ENCODE results near the gene SYNM.
A peak's percentile ranks its signal among the peaks of the same experiment; 100 is the strongest.
"Not testable (repeated sequence)": the region's sequence is repeated elsewhere in the genome, so short reads cannot be mapped to it uniquely, and the experiment has no call there.

The SYNM gene

DNA sequence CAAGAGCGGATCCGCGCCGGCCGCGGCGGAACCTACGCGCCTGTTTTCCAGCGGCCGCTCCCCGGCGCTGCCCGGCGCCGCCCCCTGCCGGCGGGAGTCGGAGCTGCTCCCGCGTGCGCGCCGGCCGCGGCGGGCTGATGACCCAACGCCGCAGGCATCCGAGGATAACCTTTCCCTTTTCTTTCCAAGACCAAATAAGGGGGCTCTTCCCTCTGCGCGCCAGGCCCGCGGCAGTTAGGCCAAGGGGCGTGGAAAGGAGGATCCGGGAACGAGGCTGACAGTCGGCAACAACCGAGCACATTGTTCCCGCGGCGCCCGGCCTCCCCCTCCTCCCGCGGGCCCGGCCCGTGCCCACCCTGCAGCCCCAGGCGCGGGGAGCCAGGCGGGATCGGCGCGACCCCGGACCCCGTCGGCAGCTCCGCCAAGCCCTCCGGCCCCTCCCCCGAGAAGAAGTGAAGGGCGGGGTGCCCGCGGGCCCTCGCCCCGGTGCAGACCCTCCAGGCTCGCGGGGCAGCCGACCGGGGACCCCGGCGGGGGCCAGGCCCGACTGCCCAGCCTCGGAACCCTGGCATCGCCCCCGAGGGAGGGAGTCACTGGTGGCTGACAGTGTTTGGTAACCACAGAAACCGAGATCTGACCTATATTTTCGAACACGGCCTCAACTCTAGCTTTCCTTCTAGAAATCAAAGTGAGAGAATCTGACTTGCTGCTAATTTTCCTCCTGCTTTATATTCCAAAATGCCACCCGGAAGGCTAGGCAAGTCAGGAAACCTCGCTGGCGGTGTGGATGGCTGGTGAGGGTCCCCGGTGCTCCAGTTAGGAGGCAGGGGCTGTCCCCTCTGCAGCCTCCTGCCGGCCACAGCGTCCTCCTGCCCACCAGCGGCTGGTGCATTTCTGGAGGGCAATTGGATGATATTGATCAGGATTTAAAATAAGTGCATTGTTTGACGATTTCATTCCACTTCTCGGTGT is 45.6 kb upstream of the SYNM start:
- TF ChIP-seq, protein P1, sequence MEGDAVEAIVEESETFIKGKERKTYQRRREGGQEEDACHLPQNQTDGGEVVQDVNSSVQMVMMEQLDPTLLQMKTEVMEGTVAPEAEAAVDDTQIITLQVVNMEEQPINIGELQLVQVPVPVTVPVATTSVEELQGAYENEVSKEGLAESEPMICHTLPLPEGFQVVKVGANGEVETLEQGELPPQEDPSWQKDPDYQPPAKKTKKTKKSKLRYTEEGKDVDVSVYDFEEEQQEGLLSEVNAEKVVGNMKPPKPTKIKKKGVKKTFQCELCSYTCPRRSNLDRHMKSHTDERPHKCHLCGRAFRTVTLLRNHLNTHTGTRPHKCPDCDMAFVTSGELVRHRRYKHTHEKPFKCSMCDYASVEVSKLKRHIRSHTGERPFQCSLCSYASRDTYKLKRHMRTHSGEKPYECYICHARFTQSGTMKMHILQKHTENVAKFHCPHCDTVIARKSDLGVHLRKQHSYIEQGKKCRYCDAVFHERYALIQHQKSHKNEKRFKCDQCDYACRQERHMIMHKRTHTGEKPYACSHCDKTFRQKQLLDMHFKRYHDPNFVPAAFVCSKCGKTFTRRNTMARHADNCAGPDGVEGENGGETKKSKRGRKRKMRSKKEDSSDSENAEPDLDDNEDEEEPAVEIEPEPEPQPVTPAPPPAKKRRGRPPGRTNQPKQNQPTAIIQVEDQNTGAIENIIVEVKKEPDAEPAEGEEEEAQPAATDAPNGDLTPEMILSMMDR (conservative IDR thresholded peaks at IDR 0.05; ENCODE audit: low read depth), result peak; percentile 91
- peak; percentile 85 for DNase-seq (ENCODE audit: low spot score)
- CTCF ChIA-PET, result interaction anchor here (0.5 to 1.8 kb wide), 15 partner anchors 9 to 817 kb away, joined by 3 to 6 read pairs (median 4); no protein-coding TSS in a partner anchor
- POLR2A ChIA-PET (ENCODE audit: low non-redundant PET), result no interaction called here
- peak overlapping the region; percentile 60 for H3K27ac ChIP-seq

GRCh38 chr15:99060186-99060585 is 44.7 kb upstream of the SYNM start:
- CTCF ChIA-PET, result interaction anchor here (0.6 to 1.8 kb wide), 3 partner anchors 16 to 618 kb away, joined by 3 to 6 read pairs (median 4); no protein-coding TSS in a partner anchor
- POLR2A ChIA-PET (ENCODE audit: low non-redundant PET); H3K27ac ChIP-seq; DNase-seq (ENCODE audit: low spot score): not testable (repeated sequence)

DNA sequence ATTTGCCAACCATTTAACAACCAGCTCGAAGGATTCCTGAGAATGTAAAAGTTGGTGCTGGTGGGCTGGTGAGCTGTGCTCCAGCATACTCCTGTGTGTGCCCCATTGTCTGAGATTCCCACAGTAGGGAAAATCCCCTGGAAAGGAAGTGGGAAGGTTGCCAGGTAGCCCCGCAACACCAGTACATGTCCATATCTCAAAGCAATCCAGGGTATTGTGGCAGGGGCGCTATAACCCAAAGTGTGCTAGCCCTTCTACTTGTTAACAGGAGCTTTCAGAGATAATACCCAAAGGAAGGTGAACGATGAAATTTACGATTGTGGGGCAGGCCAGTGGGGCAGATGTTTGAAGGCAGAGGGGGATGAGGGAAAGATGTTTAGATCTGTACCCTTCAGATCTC is 42.7 kb upstream of the SYNM start:
- TF ChIP-seq, protein P1 (conservative IDR thresholded peaks at IDR 0.05; ENCODE audit: low read depth), result no peak
- DNase-seq (ENCODE audit: low spot score), result no peak
- CTCF ChIA-PET, result no interaction called here
- no peak overlapping the region for H3K27ac ChIP-seq
- POLR2A ChIA-PET (ENCODE audit: low non-redundant PET), result no interaction called here

DNA sequence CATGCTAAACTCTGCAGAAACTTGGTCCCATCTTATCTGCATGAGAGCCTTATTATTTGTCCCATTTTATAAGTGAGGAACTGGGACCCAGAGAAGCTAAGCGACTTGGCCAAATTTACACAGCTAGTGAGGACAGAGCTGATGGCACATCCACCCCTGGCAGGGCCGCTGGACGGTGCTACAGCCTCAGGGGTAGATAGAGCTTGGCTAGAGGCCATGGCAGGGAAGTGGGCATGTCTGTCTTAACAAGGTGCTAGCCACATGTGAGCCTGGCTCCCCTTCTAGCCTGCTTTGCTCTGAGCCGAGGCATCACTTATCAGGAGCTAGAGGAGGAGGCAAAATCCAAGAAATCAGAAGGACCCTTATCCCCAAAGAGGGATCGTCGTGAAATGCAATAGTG is 36.7 kb upstream of the SYNM start:
- DNase-seq (ENCODE audit: low spot score), result no peak
- ChIA-PET CTCF (interaction anchor here (0.5 to 1.0 kb wide), 4 partner anchors 9 to 93 kb away, joined by 3 to 5 read pairs (median 4); no protein-coding TSS in a partner anchor), POLR2A (ENCODE audit: low non-redundant PET) (no interaction called here)
- TF ChIP-seq, protein P1 (conservative IDR thresholded peaks at IDR 0.05; ENCODE audit: low read depth), result no peak
- no peak overlapping the region for H3K27ac ChIP-seq

- TF ChIP-seq, protein P1 (conservative IDR thresholded peaks at IDR 0.05; ENCODE audit: low read depth), result no peak
- DNase-seq (ENCODE audit: low spot score), result no peak
- ChIA-PET POLR2A (ENCODE audit: low non-redundant PET) (no interaction called here), CTCF (interaction anchor here (0.7 kb wide), 1 partner anchor 48 kb away, joined by 3 read pairs; no protein-coding TSS in a partner anchor)
- H3K27ac ChIP-seq, result no peak overlapping the region
Observed at GRCh38 chr15:99070208-99070607, 34.7 kb upstream of the SYNM start.

GRCh38 chr15:99071091-99071680 is 33.7 kb upstream of the SYNM start:
- CTCF ChIA-PET, result interaction anchor here (0.6 kb wide), 1 partner anchor 594 kb away, joined by 3 read pairs; no protein-coding TSS in a partner anchor
- DNase-seq (ENCODE audit: low spot score), result no peak
- POLR2A ChIA-PET (ENCODE audit: low non-redundant PET), result no interaction called here
- no peak overlapping the region for H3K27ac ChIP-seq
- TF ChIP-seq, protein P1 (conservative IDR thresholded peaks at IDR 0.05; ENCODE audit: low read depth), result no peak
